H9 (cell line): Measurements from ENCODE around the gene THAP4. TPM values are rescaled to one million over a fixed set of nuclear protein-coding genes. Genes with fewer than 3 reads are reported as not detected.
"Not testable (repeated sequence)": the region's sequence is repeated elsewhere in the genome, so short reads cannot be mapped to it uniquely, and the experiment has no call there.

ENCODE experiments used
- DNase-seq: peaks from one replicate; pipeline ENCODE4 v3.0.0-alpha.2; 2017
- H2AFZ ChIP-seq: one replicate; pipeline ENCODE4 v1.6.1; 2013; ENCODE audit warnings: mild to moderate bottlenecking, low read length, control low read depth, moderate library complexity
- H2AK5ac ChIP-seq: 2 replicates; pipeline ENCODE4 v1.6.1; 2013; ENCODE audit warnings: low read length, control low read depth, mixed read lengths; ENCODE audit not compliant: insufficient read length
- H2BK120ac ChIP-seq: one replicate; pipeline ENCODE4 v1.6.1; 2013; ENCODE audit warnings: low read depth, mild to moderate bottlenecking, low read length, control low read depth, inconsistent platforms; ENCODE audit not compliant: poor library complexity, severe bottlenecking
- H2BK12ac ChIP-seq: 2 replicates; pipeline ENCODE4 v1.6.1; 2013; ENCODE audit warnings: low read length, control low read depth, mixed read lengths, low read depth; ENCODE audit not compliant: insufficient read length
- H2BK15ac ChIP-seq: 2 replicates; pipeline ENCODE4 v1.6.1; 2013; ENCODE audit warnings: low read depth, low read length, control low read depth
- H2BK20ac ChIP-seq: one replicate; pipeline ENCODE4 v1.6.1; 2013; ENCODE audit warnings: low read depth, mild to moderate bottlenecking, low read length, control low read depth, inconsistent platforms; ENCODE audit not compliant: poor library complexity, severe bottlenecking
- H2BK5ac ChIP-seq: 2 replicates; pipeline ENCODE4 v1.6.1; 2013; ENCODE audit warnings: low read length, control low read depth, mixed read lengths; ENCODE audit not compliant: insufficient read length
- H3K14ac ChIP-seq: 2 replicates; pipeline ENCODE4 v1.6.1; 2013; ENCODE audit warnings: low read length, control low read depth; ENCODE audit not compliant: insufficient read depth
- H3K18ac ChIP-seq: 2 replicates; pipeline ENCODE4 v1.6.1; 2013; ENCODE audit warnings: low read depth, mild to moderate bottlenecking, mixed read lengths, low read length, control low read depth; ENCODE audit not compliant: insufficient read length
- H3K23ac ChIP-seq: 2 replicates; pipeline ENCODE4 v1.6.1; 2013; ENCODE audit warnings: low read length, control low read depth, mixed read lengths, low read depth; ENCODE audit not compliant: insufficient read length
- H3K23me2 ChIP-seq: 2 replicates; pipeline ENCODE4 v1.6.1; 2013; ENCODE audit warnings: low read depth, mild to moderate bottlenecking, mixed read lengths, low read length, control low read depth; ENCODE audit not compliant: insufficient read length, poor library complexity, severe bottlenecking
- H3K27ac ChIP-seq: 2 replicates; pipeline ENCODE4 v1.5.1; 2013; ENCODE audit warnings: low read length, control low read depth, mixed read lengths, low read depth; ENCODE audit not compliant: insufficient read length
- H3K27me3 ChIP-seq: 2 replicates; pipeline ENCODE4 v1.6.1; 2013; ENCODE audit warnings: low read length, control low read depth, inconsistent platforms; ENCODE audit not compliant: insufficient read depth
- H3K4ac ChIP-seq: 2 replicates; pipeline ENCODE4 v1.6.1; 2013; ENCODE audit warnings: low read depth, mild to moderate bottlenecking, control low read depth, inconsistent platforms, low read length, moderate library complexity
- H3K4me1 ChIP-seq: 2 replicates; pipeline ENCODE4 v1.6.1; 2013; ENCODE audit warnings: low read length, control low read depth, inconsistent platforms; ENCODE audit not compliant: insufficient read depth
- H3K4me2 ChIP-seq: 2 replicates; pipeline ENCODE4 v1.6.1; 2013; ENCODE audit warnings: low read length, control low read depth, mixed read lengths; ENCODE audit not compliant: insufficient read length, insufficient read depth
- H3K56ac ChIP-seq: 2 replicates; pipeline ENCODE4 v1.6.1; 2013; ENCODE audit warnings: low read depth, mild to moderate bottlenecking, mixed read lengths, low read length, control low read depth; ENCODE audit not compliant: insufficient read length
- H3K79me1 ChIP-seq: 2 replicates; pipeline ENCODE4 v1.6.1; 2013; ENCODE audit warnings: low read depth, mild to moderate bottlenecking, moderate library complexity, low read length, control low read depth, inconsistent platforms; ENCODE audit not compliant: insufficient read depth, poor library complexity, severe bottlenecking
- H3K79me2 ChIP-seq: 2 replicates; pipeline ENCODE4 v1.6.1; 2013; ENCODE audit warnings: low read length, control low read depth, inconsistent platforms; ENCODE audit not compliant: insufficient read depth
- H3K9ac ChIP-seq: 2 replicates; pipeline ENCODE4 v1.6.1; 2013; ENCODE audit warnings: low read length, control low read depth, mixed read lengths; ENCODE audit not compliant: insufficient read length; ENCODE audit errors: extremely low read depth
- H3K9me3 ChIP-seq: one replicate; pipeline ENCODE4 v1.6.1; 2013; ENCODE audit warnings: low read depth, low read length, inconsistent platforms; ENCODE audit not compliant: control insufficient read depth
- H3T11ph ChIP-seq: one replicate; pipeline ENCODE4 v1.6.1; 2013; ENCODE audit warnings: mild to moderate bottlenecking, low read length, control low read depth, inconsistent platforms
- H4K20me1 ChIP-seq: one replicate; pipeline ENCODE4 v1.6.1; 2013; ENCODE audit not compliant: control insufficient read depth, insufficient read length, insufficient read depth
- H4K5ac ChIP-seq: 2 replicates; pipeline ENCODE4 v1.6.1; 2013; ENCODE audit warnings: low read depth, mild to moderate bottlenecking, mixed read lengths, low read length, control low read depth; ENCODE audit not compliant: insufficient read length
- H4K8ac ChIP-seq: replicated peaks from 2 replicates; pipeline ENCODE4 v1.6.1; 2013; ENCODE audit warnings: low read length, control low read depth, mixed read lengths, low read depth; ENCODE audit not compliant: insufficient read length
- H4K91ac ChIP-seq: 2 replicates; pipeline ENCODE4 v1.6.1; 2013; ENCODE audit warnings: low read depth, mild to moderate bottlenecking, moderate library complexity, mixed read lengths, low read length, control low read depth; ENCODE audit not compliant: insufficient read length
- H3K27ac Mint-ChIP-seq, 3 experiments: 2 replicates in 2 of 3; 3 replicates in 1 of 3; pipeline ENCODE4 v1.8.0; 2020 to 2021; ENCODE audit warnings: mixed read lengths in 3 of 3, mild to moderate bottlenecking in 1 of 3, moderate library complexity in 1 of 3
- H3K27me3 Mint-ChIP-seq: 2 replicates; pipeline ENCODE4 v1.8.0; 2021; ENCODE audit warnings: low read depth, mild to moderate bottlenecking, moderate library complexity, mixed read lengths
- H3K36me3 Mint-ChIP-seq, 3 experiments: 2 replicates in 2 of 3; 3 replicates in 1 of 3; pipeline ENCODE4 v1.8.0; 2020 to 2021; ENCODE audit warnings: low read depth in 3 of 3, mixed read lengths in 3 of 3; ENCODE audit not compliant: insufficient read depth in 1 of 3
- H3K4me1 Mint-ChIP-seq, 2 experiments: 2 replicates each; pipeline ENCODE4 v1.8.0; 2020; ENCODE audit warnings: mixed read lengths in 2 of 2
- H3K4me3 Mint-ChIP-seq, 2 experiments: 2 replicates in 1 of 2; 3 replicates in 1 of 2; pipeline ENCODE4 v1.8.0; 2020 to 2021; ENCODE audit warnings: mild to moderate bottlenecking in 2 of 2, mixed read lengths in 2 of 2, moderate library complexity in 1 of 2
- H3K9me3 Mint-ChIP-seq, 2 experiments: 2 replicates in 1 of 2; 3 replicates in 1 of 2; pipeline ENCODE4 v1.8.0; 2020; ENCODE audit warnings: mild to moderate bottlenecking in 2 of 2, mixed read lengths in 2 of 2, moderate library complexity in 1 of 2
- WGBS: extraction: QIAGEN DNeasy Blood & Tissue Kit; methylation state at CpG from one replicate; pipeline ENCODE4 v1.1.7; 2013; ENCODE audit warnings: missing lambda C conversion rate, low lambda C conversion rate, mixed read lengths; ENCODE audit not compliant: insufficient read length; ENCODE audit errors: extremely low coverage; 5-methylcytosine and 5-hydroxymethylcytosine counted together
- total RNA-seq: library from RNA; stranded (reverse); gene quantifications from 2 replicates; pipeline ENCODE4 v1.2.1, GENCODE V29; 2021
- TF ChIP-seq, protein P1 (sequence below): fragments of 200-600 bp; sonication (generic); conservative IDR thresholded peaks from 3 replicates; pipeline ENCODE4 v1.8.0; 2021; ENCODE audit warnings: antibody characterized with exemption, mild to moderate bottlenecking

THAP4 gene
- total RNA-seq, 1 experiment from 2014 or later = 70.6 TPM

DNA sequence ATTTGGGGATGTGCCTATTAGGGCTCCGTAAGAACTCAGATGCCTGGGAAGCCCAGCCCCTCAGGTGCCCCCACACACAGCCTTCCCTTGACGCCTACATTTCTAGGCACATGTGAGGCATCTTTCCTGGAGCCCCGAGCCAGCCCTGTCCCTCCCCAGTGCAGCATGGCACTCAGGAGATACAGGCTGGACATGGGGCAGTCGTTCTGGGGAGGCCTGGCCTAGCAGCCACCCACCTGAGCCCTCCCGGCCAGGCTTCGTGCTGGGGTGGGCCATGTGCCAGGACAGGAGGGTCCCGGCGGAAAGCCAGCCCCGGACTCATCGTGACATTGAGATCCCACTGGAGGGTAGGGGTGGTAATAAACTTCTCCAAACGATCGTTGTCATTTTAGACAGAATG, 63.2 kb downstream of the THAP4 start:
- no peak overlapping the region for H4K8ac ChIP-seq
- no peak overlapping the region for H3K27ac ChIP-seq
- no peak overlapping the region for H2BK20ac ChIP-seq
- TF ChIP-seq, protein P1, sequence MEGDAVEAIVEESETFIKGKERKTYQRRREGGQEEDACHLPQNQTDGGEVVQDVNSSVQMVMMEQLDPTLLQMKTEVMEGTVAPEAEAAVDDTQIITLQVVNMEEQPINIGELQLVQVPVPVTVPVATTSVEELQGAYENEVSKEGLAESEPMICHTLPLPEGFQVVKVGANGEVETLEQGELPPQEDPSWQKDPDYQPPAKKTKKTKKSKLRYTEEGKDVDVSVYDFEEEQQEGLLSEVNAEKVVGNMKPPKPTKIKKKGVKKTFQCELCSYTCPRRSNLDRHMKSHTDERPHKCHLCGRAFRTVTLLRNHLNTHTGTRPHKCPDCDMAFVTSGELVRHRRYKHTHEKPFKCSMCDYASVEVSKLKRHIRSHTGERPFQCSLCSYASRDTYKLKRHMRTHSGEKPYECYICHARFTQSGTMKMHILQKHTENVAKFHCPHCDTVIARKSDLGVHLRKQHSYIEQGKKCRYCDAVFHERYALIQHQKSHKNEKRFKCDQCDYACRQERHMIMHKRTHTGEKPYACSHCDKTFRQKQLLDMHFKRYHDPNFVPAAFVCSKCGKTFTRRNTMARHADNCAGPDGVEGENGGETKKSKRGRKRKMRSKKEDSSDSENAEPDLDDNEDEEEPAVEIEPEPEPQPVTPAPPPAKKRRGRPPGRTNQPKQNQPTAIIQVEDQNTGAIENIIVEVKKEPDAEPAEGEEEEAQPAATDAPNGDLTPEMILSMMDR = no peak
- no peaks in the 10 kb centered on the region for H3K23me2 ChIP-seq
- no peaks in the 10 kb centered on the region for H3K79me2 ChIP-seq
- no CpG with 5 or more reads among the region's 12 CpGs for WGBS
- H3K9ac ChIP-seq = no peak overlapping the region
- H3K27ac Mint-ChIP-seq = no peak overlapping the region; a peak in 1 of 7 replicates
- peaks cover 0 to 7% of the 10 kb centered on the region in 2 experiments; a peak in 1 of 5 replicates for H3K9me3 Mint-ChIP-seq
- no peak overlapping the region for H3K56ac ChIP-seq
- no peak overlapping the region for H2AK5ac ChIP-seq
- H3K4ac ChIP-seq = no peak overlapping the region
- H2AFZ ChIP-seq = no peak overlapping the region
- H4K20me1 ChIP-seq = peaks cover 3% of the 10 kb centered on the region
- no peak overlapping the region for H2BK5ac ChIP-seq
- peaks cover under 1% of the 10 kb centered on the region for H3K79me1 ChIP-seq
- H3K27me3 Mint-ChIP-seq = no peaks in the 10 kb centered on the region; the same call in 1 of the 2 replicates
- peaks cover 16 to 26% (median 19%) of the 10 kb centered on the region in 3 experiments for H3K36me3 Mint-ChIP-seq
- H2BK120ac ChIP-seq = no peak overlapping the region
- H3K4me3 Mint-ChIP-seq = no peak overlapping the region
- H2BK12ac ChIP-seq = no peak overlapping the region
- no peak overlapping the region for H2BK15ac ChIP-seq
- peak; percentile 20 for DNase-seq
- no peak overlapping the region for H4K5ac ChIP-seq
- no peaks in the 10 kb centered on the region for H3K4me1 ChIP-seq
- H3K23ac ChIP-seq = no peak overlapping the region
- no peaks in the 10 kb centered on the region for H3K27me3 ChIP-seq
- H3K14ac ChIP-seq = no peak overlapping the region
- peaks cover 14 to 24% of the 10 kb centered on the region in 2 experiments for H3K4me1 Mint-ChIP-seq
- H3K9me3 ChIP-seq = no peaks in the 10 kb centered on the region
- no peak overlapping the region for H3T11ph ChIP-seq
- no peak overlapping the region for H3K4me2 ChIP-seq
- H4K91ac ChIP-seq = no peak overlapping the region
- H3K18ac ChIP-seq = no peak overlapping the region

DNA sequence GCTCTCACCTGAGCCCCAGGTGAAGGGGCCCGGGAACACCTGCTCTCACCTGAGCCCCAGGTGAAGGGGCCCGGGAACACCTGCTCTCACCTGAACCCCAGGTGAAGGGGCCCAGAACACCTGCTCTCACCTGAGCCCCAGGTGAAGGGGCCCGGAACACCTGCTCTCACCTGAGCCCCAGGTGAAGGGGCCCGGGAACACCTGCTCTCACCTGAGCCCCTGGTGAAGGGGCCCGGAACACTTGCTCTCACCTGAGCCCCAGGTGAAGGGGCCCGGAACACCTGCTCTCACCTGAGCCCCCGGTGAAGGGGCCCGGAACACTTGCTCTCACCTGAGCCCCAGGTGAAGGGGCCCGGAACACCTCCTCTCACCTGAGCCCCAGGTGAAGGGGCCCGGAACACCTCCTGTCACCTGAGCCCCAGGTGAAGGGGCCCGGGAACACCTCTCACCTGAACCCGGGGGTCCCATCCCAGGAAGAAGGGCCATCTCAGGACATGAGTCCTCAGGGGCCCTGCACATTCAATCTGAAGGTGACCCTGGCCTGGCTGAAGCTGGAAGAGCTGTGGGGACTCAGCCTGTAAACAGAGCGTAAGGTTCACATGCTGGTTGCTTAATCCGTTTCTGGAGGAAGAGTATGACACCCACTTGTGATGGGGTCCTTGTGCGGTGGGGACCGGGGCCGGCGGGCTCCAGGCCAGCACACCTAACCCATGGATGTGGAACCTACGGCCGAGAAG, 63.9 kb downstream of the THAP4 start:
- not testable (repeated sequence) for H3K27ac Mint-ChIP-seq, H4K91ac ChIP-seq, H2AK5ac ChIP-seq, H4K8ac ChIP-seq, H2AFZ ChIP-seq, H3K79me2 ChIP-seq, H2BK15ac ChIP-seq, H3K23ac ChIP-seq, H3K56ac ChIP-seq, H3K4me2 ChIP-seq, DNase-seq, H2BK5ac ChIP-seq, H2BK120ac ChIP-seq, H3K18ac ChIP-seq, H3K4ac ChIP-seq, H3K79me1 ChIP-seq, H3K27me3 Mint-ChIP-seq, H3K9ac ChIP-seq, H3K4me3 Mint-ChIP-seq, H4K20me1 ChIP-seq, H2BK12ac ChIP-seq, H4K5ac ChIP-seq, H2BK20ac ChIP-seq, H3K23me2 ChIP-seq, H3K27me3 ChIP-seq, H3T11ph ChIP-seq, H3K27ac ChIP-seq, H3K4me1 ChIP-seq, H3K14ac ChIP-seq, H3K9me3 ChIP-seq, H3K9me3 Mint-ChIP-seq
- H3K36me3 Mint-ChIP-seq = peaks cover 11 to 21% (median 18%) of the 10 kb centered on the region in 3 experiments; a peak in 6 of 7 replicates
- H3K4me1 Mint-ChIP-seq = peaks cover 14 to 27% of the 10 kb centered on the region in 2 experiments
- no CpG with 5 or more reads among the region's 20 CpGs for WGBS
